CD4-positive, alpha-beta T cell treated with Interleukin-6 at 100 ng/mL for 8 hours (primary cell): Measurements from ENCODE around the gene UMOD.
"Not testable (repeated sequence)": the region's sequence is repeated elsewhere in the genome, so short reads cannot be mapped to it uniquely, and the experiment has no call there.

Experiments
- DNase-seq: peaks from one replicate; pipeline ENCODE4 v3.0.0-alpha.2; 2020; ENCODE audit warnings: mixed read lengths, low spot score

The UMOD gene

DNA sequence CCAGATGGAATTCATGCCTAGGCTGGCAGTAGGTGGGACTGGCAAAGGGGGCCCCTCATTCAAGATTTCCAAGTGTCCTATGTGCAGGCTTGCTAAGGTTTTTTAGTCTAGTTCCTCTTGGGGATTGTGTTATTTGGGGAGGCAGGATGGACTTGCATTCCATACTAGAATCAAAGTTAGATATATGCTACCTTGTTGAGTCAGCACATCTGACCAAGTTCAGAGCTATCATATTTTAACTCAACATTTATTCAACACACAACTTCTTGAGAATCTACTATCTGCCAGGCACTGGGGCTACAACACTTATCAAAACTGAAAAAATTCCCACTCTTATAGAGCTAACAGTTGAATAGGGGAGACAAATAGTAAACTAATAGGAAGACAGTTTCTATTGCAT lies 31.9 kb downstream of the UMOD start:
- no peak for DNase-seq

DNA sequence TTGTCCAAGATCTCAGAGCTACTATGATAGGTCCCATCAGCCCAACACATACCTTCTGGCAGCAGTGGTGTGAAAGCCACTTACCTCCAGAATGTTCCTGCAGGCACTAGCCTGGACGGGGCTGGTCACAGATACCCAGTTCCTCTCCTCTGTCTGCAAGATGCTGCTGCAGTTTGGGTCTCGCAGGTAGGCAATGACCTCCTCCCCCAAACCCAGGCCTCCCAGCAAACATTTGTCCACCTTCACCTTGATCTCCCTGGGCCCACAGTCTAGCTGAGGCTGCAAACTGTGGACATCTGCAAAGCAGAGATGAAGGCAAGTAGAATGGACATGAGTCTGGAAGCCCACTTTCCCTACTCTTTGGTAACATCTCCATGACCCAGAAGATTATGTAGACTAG lies 32.3 kb downstream of the UMOD start:
- DNase-seq: no peak

DNA sequence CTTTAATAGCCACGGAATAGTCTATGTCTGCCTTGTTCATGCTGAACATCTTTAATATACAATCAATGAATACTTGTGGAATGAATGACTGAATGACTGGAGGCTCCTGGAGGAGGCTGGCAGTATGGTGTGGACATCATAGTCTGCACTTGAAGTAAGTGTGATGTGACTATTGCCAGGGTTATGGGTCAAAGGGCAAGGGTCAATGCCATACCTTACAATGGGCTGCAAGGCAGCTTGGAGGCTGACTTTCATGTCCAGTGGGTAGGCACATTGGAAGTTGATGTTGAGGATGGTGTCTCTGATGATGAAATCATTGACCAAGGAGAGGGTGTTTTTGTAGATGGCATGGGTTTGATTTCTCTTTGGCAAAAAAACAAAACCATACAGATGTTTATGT lies 33.1 kb downstream of the UMOD start:
- DNase-seq: no peak

DNA sequence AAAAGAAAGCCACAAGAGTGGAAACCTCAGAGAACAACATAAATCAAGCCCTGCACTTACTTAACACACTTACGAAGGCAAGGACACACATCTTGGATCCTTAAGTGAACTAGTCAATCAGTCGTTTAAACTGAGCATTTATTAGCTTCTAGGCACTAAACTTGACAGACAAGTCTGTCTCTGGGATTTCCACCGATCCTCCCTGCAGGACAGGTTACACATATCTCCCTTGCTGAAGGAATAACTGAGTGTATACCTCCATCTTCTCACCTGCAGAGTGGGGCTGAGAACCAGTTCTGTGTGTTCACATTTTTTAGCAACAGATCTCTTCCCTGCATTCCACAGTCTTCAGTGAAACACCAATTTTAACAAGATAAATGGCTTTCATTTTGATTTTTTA lies 34.1 kb downstream of the UMOD start:
- DNase-seq: no peak

DNA sequence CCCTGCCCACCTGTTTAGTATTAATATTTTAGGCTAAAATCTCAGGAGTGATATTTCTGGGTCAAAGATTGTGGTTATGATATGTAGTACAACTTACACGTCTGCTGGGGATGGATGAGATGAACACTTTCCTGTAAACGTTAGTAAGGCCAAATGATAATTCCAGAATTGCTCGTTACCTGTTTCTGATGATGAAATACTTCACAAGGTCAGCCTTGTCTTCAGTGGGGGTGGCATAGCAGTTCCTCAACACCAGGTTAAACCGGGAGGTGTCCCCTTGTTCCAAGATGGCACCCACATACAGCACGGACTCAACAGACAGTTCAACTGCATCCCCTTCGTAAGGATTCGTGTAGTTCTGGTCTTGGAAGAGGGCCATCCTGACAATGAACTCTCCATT lies 34.5 kb downstream of the UMOD start:
- no peak for DNase-seq

DNA sequence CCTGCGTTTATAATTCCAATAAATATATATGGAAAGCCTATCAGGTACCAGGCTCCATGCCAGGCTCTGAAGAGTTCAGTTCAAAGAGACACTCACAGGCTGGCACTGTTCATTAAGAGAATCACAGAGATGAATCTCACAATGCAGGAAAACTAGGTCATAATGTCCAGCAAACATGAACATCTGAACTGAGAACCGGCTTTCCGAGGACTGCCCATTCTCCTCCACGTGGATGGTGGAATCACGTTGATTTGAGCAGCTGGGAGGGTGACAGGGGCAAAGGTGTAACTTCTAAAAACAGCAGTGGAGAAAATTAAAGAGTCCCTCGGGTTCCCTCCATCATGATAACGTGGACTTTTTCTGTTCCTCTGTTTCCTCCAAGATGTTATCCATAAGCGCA lies 35.4 kb downstream of the UMOD start:
- DNase-seq: no peak

DNA sequence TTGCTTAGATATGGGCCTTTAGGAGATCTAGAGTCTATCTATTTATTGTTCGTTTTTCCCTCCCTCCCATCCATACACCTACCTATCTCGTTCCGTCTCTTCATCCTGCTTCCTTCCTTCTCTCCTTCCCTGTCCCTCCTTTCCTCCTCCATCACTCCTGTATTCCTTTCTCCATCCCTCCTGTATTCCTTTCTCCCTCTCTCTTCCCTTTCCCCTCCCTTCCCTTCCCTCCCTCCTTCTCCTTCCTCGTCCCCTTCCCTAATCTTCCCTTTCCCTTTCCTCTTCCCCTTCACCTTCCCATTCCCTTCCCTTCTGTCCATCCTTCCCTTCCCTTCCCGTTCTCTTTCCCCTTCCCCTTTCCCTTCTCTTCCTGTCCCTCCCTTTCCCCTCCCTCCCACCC lies 35.8 kb downstream of the UMOD start:
- no peak for DNase-seq

DNA sequence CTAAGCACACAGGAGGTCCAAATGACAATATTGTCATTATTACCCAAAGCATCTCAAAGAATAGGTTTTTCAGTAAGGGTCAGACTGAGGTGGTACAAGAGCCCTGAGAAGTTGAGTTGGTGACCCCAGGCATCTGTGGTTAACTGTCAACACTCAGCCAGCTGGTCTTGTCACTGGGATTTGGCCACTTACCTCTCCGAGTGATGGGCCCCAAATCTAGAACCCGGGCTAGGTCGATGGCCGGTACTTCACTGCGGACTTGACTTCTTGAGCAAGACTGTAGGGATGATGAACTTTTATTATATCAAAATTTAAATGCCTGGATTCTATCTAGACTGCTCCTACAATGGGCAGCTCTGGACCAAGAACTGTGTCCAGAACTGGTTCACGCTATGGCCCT lies 36.8 kb downstream of the UMOD start:
- DNase-seq: no peak

DNA sequence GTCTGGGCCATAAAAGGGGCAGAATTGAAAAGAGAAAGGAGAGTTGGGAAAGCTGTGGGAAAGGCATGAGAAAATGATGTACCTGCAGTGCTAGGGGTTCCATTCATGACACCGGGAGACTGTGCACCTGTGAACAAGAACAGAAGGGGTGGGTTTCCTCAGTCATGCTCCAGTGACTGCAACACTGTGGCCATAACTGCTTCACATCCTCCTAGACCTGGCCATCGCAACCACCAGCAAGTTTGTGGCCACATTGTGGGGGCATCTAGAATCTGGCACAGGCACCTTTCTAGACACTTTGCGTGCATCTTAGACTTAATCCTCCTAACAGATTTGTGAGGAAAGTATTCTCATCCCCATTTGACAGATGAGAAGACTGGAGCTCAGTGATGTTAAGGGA lies 37.9 kb downstream of the UMOD start:
- no peak for DNase-seq

DNA sequence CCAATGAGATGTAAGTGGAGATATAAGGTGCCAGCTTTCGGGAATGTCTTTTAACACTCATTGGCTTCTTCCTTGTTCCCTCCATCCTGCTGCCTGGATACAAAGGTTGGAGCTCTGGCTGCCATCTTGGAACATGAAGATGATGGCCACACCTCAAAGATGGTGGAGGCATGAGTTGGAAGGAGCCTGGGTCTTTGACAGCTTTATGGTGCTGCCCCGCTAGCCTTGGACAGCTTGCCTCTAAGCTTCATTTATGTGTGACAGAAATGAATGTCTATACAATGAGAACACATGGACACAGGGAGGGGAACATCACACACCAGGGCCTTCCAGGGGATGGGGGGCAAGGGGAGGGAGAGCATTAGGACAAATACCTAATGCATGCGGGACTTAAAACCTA lies 38.8 kb downstream of the UMOD start:
- no peak for DNase-seq

DNA sequence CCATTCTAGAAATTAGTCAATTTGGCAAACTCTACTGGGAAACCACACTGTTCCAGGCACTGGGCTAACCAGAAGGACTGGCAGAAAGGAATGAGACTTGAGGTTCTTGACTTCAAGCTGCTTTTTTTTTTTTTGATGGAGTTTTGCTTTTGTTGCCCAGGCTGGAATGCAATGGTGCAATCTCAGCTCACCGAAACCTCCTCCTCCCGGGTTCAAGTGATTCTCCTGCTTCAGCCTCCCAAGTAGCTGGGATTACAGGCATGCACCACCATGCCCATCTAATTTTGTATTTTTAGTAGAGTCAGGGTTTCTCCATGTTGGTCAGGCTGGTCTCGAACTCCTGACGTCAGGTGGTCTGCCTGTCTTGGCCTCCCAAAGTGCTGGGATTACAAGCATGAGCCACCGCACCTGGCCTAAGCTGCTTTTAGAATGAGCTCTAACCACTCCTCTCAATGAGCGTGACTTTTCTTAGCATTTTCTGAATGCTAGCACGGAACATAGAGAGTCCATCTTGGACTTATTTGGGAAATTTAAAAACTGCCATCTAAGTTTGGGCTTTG lies 39.9 kb downstream of the UMOD start:
- not testable (repeated sequence) for DNase-seq

DNA sequence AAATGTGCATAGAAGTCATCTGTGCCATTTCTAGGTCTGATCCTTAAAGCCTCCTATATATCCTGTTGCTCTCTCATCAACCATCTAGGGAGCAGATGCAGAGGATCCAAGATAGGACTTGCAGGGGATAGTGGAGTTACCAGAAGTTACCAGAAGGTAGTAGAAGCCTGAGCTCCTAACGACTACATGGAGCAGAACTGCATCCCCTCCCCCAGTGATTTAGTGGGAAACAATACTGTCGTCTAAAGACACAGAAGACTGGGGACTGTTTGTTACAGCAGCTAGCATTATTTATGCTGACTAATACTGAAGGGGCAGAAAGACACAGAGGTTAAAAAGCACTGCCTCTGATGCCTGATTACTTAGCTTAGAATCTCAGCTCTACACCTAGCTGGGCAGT lies 41.0 kb downstream of the UMOD start:
- no peak for DNase-seq

DNA sequence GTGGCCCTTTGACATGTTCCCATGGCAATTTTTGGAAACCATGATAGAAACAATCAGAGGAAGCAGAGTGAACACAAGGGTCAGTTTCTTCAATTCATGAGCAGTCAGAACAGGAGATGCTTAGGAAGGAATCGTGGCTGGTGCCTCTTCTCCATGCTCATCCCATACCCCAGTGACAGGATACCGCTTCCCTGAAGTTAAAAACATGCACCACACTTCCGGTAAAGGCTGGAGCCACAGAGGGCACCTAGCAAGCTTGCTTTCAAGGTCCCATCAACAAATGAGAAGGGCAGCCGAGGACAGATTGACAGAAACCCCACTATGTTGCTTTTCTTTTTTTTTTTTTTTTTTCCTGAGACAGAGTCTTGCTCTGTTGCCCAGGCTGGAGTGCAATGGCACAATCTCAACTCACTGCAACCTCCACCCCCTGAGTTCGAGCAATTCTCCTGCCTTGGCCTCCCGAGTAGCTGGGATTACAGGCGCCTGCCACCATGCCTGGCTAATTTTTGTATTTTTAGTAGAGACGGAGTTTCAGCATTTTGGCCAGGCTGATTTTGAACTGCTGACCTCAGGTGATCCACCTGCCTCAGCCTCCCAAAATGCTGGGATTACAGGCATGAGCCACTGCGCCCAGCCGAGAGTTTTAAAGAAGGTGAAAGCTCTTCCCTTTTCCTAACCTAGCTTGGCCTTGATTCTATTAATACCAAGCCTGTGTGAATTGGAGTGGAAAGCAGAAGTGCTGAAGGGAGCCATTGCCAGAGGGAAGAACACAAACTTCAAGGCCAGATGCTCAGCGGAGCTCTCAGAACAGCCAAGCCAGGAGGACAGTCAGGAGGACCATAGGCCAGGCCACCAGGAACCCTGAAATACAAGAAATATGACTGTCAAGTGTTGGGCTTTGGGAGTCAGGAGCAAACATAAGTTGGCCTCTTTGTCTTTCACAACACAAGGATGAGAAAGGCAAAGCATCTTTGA lies 41.8 kb downstream of the UMOD start:
- no peak for DNase-seq

DNA sequence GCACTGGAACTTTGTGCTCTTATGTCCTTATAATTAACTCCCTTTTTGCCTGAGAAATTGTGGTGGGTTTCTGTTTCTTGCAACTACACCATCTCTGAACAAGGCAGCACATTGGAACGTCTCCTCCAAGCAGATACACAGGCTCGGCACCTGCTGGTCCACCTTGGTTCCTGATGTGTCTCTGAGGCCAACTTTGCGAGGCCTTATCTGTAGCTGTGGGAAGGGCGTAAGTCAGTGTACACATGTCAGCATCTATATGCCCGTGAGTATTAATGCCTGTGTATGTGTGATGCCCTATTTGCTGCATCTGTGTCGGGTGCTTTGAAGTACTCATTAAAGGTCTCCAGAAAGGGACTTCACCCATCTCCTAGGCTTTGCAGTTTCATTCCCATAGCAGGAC lies 42.7 kb downstream of the UMOD start:
- no peak for DNase-seq

DNA sequence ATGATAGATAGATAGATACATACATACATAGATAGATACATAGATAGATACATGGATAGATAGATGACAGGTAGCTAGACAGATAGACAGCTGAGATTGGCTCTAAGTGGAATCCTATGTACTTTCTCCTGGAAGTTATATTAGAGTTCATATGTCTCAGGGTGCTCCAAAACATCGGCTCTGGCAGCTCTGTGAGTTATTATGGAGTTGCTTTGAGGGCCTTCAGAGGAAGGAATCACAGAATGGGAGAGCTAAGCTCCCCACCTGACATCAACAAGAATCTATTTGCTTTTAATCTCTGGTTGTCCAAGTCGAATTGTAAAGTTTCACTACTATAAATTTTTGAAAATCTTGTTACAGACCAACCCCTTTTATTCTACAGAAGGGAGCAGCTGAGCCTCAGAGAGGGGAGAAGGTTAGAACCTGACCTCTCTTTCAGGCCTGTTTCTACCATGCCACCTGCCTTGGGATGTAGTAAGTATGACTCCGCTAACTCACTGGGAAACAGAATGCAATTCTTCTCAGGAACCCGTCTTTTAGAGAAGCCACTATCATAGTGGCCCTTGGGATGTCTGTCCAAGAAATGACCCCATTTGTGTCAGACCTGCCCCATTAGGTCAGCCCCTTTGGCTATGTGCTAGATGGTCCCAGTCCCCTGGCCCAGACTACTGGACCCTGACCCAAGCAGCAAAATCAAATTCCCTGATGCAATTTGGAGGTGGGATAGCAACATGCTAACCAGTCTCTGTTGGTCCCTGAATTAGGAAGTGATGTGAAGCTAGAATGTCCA lies 43.5 kb downstream of the UMOD start:
- DNase-seq: no peak

DNA sequence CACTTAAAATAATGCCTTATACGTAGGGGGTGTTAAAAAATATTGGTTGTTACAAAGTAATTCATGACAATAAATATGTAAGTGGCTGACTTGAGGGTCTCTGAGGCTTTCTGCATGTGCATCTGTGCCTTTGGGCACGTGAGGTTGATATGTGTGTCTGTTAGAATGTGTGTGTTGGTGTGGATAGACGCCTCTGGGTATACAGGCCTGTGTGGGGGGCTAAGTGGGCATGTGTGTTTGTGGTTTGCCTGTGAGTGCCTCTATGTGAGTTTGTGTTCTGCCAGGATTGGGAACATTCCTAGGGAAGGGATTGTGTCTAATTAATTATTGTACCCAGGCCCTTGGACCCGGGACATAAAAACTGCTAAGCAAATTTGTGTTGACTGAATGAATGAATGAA lies 44.2 kb downstream of the UMOD start:
- DNase-seq: no peak

DNA sequence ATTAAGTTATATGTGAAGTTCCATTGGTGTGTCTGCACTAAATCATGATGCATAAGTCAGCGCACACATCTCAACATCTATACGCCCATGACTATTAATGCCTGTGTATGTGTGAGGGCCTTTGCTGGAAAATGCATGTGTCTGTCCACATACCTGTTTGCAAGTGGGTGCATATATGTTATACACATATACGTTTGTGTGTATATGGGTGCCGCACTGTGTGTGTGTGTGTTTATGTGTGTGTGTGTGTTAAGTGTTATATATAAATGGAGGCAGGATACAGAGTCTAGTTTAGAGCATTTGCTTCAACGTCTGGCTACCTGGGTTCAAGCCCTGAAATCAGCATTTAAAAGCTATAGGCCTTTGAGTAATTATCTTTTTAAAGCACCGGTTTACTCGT lies 44.7 kb downstream of the UMOD start:
- no peak for DNase-seq

DNA sequence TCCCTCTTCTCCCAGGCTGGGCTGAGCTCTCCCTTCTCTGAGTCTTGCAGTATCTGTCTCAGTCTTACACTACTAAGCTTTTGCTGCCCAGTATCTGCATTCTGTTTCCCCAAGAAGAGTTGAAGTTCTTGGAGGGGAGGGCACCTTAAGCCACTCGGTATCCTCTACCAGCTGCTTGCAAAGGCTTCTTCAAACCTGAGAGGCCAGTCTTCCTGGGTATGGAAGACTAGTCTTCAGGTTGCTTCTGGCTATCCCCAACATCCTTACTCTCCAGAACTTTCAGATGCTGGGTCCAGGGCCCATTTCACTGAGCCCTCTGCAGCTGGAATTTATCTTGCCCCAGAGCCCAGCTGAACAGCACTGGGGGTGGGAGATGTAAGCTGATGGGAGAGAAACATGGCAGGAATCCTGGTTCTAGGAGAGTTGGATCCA lies 45.3 kb downstream of the UMOD start:
- no peak for DNase-seq

DNA sequence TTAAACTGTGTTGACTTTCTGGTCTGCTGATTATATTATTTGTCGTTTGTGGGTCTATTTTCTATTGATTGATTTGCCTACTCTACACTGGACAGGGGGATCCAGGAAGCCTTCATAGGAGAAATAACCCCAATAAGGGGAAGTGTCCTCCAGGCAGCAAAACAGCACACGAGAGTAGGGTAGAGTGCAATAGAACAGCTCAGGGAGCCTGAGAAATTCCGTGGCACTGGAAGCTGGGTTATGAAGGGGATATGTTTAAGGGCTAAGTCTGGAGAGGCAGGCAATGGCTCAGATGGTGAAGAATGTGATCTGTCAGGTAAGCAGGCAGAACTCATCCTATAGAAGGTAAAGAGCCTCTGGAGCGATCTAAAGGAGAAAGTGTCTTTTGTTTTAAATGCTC lies 46.1 kb downstream of the UMOD start:
- DNase-seq: no peak

DNA sequence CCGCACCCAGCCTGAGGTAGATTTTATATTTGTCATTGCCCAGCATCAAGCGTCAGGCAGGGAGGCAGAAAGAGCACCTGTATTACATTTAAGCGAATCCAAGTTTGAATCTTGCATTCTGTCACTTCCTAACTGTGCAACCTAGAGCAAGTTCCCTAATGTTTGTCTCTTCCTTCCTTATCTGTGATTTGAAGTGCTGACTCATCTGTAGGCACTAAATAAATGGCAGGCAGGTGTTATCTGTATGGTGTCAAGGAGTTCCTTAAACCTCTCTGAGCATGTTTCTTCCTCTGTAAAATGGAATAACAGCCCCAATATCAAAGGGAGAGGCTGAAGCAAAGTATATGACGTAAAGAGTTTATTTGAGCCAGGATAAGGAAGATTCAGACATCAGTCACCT lies 49.5 kb downstream of the UMOD start:
- no peak for DNase-seq

DNA sequence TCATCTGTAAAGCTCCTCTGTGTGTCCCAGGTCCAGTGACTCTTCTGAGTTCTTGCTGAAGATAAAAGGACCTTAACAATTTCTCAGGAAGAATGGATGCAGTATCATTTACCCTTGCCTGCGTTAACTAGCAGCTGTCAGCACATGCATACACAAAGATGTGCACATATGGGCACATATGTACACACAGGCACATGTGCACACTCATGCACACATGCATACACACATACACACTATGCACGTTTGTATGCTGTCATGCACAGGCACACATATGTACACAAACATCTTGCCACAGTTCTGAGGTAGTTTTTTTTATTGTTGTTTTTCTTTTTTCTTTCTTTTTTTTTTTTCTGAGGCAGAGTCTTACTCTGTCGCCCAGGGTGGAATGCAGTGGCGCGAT lies 50.1 kb downstream of the UMOD start:
- DNase-seq: no peak

DNA sequence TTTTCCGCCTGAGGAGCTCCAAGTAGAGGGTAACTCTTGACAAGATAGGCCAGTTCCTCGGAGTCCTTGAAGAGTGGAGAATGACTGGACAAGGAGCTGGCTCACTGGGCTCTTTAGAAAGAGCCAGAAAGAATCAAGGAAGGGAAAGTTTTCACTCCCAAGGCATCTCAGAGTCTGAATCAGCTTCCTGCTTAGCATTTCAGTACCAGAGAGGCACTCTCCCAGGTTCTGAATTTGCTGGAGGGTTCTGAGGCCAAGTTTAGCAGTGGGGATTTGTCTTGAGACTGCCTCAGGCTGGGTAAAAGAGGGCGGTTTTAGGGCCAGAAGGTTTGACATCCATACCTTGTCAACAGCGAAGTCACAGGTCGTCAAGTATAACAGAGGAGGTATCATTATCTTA lies 50.7 kb downstream of the UMOD start:
- DNase-seq: no peak
